GM19025 (cell line): ENCODE measurements around the gene BACH2.
"Not testable (repeated sequence)": the region's sequence is repeated elsewhere in the genome, so short reads cannot be mapped to it uniquely, and the experiment has no call there.

Experiments
- ATAC-seq: cut with Tn5 transposase; IDR thresholded peaks from one replicate; pipeline ENCODE4 v1.9.1; 2021; ENCODE audit warnings: mild to moderate bottlenecking, low read depth, moderate library complexity; ENCODE audit not compliant: unreplicated experiment

BACH2 gene

DNA sequence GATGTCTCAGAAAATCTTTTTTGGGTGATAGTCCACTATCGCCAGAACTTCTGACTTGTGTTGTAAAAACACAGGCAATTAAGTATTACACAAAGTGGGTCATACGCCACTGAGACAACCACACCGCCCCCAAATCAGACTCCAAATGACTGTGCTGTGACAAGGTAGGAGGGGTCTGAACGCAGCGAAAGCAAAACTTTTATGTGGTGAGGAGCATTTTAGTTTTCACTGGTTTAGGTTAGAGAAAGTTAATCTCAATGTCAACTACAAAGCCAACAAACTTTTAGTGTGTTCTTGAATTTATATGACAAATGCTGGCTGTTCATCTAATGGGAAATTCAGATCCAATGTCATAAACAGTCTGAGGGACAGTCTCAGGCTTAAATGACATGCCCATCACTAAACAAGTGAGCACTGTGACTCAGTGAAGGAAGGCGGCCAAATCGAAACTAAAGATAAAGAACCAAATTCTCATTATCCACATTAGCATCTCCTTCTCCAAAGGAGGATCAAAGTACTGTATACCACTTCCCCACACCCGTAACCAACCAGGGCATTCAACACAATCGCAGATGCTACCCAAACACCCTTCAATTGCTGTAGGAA is 215.7 kb downstream of the BACH2 start:
- ATAC-seq: peak; percentile 85

DNA sequence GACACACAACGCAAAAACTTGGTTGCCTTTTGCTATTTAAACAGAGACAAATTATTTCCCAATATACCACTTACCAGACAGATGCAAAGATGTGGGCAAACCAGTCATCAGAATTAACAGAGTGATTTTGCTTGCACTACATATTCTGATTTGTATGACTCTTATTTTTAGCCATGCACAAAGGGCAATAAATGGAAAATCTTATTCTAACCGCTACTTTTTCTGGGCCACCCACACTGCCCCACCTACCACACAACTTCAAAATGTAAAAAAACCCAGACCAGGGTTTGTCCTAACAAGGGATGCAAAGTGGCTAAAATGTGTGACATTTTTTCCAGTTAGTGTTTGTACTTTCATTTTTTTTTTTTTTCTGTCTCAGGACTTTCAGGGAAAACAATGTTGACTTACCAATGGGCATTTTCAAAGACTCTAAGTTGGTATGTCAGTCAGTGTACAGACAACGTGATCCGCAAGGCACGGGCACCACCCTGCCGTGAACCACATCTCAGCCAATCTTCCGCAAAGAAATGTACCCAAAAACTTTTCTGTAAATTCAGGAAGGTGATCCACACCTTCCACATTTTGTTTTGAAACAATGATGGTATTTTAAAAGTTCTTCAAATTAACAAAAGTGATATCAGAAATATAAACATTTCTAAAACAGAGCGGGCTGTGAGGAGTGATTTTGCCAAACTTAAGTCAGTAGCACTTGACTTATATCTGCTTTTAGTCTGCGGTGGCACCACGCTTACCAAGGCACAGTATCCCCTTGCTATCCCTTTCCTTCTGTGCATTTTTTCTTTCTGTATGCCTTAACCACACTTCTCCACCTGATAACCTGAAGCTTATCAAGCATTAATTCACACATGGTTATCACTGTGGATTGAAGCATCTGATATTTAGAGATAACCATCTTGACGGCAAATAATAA is 216.8 kb downstream of the BACH2 start:
- no peak for ATAC-seq

DNA sequence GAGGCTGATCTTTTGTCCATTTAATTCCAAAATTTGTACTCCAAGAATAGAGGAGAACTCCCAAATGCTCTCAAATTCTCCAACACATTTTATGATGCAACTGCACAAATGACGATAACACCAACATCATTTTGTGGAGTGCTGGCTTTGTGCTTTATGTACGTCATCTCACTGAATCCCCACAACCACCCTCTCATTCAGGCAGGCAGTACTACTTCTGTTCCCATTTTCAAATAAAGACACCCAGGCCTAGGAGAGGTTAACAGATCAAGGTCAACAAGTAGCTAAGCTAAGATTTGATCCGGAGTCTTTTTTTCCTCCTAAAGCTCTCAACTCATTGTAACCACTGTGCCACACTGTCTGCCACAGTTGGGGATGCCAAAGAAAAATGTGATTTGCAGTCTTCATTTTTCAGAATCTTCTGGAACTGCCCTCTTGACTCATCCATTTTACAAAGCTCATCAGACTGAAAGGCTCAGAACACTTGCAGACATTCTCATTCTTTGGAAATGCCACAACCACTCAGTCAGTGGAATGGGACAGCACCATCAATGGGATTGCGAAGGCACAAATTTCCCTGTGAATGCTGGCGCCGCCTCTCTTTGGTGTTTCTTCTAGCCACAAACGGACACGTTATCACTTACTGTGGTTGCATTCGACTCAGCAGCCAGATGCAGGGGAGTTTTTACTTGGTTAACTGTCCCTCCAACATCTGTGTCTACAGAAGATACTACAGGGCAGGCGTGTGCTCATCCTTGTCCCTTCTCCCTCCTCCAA is 217.9 kb downstream of the BACH2 start:
- no peak for ATAC-seq

DNA sequence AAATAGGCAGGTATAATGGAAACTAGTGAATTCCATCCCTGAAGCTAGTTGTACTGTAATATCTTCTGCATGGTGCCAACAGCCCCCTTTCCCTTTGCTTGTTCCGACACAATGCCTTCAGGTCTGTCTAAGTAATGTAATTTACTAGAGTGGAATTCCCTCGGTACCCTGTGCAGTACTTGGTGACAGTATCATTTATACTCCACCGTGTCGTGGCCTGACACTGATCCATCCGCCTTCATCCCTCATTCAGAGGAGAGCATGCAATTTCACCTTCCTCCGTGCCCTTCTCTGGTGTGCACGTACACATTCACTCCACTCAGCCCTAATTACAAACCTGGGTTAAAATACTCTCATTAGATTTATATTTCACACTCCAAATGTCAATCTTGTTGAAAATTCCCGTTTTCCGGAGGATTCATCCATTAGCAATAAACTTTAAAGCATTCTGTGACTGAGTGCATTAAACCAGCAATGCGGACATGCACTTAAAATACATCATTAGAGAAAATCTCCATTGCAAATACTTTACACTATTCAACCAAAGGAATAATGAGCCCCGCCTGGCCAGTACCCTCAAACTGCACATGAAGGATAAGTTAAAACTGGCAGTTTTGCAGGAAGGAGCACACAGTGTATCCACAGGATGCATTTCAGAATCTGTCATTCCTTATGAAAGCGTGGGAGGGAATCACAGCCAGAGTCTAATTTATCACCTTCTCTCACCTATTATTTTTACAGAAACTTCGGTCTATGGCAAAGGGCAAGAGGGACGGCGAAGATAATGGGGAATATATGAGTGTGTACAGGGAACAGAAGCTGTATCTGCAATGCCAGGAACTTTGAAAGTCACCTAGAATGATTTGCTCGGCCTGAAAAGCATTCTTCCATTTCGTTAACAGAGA is 219.9 kb downstream of the BACH2 start:
- no peak for ATAC-seq

DNA sequence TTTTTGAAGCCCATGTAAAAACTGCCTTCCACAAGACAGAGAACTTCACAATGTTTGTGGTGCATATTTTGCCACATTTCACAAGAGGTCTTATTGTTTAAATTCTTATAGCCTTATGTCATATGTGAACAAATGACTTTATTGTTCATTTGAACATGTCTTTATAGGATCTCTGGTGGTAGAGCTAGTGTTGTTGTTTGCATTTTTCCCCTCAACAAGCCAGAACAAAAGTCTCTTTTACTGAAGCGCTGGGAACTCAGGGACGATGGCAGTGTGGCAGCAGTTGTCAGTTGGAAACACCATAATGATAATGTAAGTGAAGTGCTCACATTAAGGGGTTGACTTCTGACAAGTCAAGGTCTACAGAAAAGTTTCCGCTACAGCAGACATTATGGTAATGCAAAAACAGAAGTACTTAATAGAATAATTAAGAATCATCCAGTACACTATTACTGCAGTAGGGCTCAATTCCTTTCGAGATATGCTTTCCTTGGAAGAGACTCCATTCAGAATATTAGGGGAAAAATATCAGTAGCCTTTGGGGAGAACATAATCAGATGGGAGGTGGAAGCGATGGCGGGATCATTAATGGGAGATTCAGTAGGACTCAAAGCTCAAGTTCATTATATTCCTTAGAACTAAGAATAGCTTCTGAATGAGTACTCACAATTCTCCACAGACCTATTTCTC is 222.3 kb downstream of the BACH2 start:
- no peak for ATAC-seq

DNA sequence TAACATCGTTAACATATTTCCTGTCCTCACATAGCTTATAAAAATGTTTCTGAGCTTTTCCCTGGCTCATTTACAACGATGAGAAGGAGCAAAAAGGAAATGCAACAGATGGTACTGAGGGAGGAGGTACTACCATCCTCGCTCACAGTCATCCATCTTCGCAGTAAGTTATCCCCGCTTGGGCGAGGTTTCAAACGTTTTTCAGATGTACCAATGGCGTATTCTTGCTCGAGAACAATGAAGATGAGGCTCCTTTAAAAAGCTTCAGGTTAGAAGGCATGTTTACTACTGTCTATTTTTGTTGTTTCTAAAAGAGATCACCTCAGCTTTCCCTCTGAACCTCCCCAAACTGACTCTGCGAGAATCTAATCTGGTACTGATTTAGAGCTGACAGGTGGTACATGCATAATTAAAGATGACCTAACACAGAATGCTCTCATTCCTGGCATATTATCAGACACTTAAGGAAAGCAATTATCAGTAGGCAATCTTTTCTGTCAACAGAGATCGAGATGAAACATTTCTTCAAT is 223.6 kb downstream of the BACH2 start:
- no peak for ATAC-seq

DNA sequence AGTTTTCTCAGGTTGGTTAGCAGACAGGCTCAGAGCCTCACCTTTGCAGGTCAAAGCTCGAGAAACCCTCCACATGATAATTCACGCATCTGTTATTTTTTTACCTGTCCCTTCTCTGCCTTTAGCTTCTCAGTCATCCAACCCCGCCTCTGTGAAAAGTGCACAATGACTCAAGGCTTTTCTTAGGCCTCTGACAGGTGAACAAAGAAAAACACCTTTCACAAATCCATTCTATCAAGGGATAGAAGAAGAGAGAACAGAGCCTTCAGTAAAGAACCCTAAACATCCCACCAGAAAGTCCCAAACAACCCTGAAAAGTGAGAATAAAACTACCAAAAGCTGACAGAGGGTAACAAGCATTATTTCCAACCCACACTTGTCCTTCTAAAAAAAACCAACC is 224.1 kb downstream of the BACH2 start:
- ATAC-seq: no peak

DNA sequence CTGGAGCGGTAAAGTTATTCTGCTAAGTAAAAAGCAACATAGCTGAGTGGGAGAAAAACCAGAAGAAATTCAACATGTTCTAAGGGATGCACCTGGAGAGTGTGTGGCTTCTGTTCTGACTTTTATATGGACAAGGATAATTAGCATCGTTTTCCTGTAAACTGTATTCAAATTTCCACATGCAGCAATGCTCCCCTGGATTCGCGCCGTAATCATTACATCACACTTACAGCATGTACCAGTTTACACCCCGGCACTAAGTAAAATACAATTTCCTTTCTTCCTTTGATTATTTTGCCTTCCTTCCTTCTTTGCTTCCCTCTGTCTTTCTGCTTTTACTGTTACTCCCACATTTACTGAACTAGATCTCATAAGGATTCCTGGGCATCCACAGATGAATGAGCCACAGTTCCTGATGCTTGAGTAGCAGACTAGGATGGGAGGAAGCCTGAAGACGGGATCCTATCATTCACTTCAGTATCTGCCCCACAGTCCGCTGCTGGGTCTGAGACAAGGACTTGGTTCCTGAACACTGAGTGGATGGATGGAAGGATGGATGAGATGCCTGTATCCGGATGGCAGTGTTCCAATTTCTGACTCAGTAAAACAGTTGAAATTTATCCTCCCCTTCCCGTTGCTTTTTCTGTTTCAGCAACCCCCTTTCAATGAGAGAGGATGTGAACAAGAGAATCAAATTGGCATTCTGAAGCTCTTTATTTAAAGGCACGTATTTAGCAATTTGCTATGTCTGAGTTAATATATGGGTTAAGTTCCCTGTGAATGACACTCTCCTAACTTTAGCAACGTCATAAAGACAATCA is 227.7 kb downstream of the BACH2 start:
- no peak for ATAC-seq

DNA sequence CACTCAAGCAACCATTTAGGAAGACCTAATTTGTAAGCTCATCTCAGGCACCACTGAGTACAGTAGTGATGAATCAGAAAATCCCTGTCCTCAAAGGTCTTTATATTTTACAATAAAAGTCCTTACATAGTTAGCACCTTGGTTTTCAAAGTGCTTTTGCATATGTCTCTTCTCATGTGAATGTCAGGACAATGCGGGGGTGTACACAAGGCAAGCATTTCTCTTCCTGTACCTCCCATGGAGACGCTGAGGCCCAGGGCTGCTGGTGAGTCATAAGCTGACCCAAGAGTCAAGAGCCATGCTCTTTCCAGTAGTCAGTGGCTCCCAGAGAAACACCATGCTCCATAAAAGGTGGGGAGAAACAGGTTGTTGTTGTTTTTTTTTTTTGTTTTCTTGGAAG is 228.4 kb downstream of the BACH2 start:
- ATAC-seq: no peak

DNA sequence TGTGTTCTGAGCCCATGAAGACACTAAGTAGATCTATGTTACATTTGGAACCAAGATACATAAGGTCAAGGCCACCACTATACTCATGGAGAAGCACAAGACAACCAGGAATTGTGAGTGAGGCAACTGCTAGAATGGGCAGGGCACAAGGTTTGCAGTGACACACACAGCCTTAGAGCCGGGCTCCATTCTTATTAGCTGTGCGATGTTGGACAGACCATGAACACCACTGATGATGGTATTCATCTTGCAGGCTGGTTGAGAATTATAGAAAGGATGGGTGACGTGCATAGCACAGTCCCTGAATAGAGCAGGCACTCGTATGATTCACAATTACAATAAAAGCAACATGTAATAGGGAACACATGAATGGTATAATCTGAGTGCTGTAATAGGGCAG is 229.9 kb downstream of the BACH2 start:
- ATAC-seq: no peak

DNA sequence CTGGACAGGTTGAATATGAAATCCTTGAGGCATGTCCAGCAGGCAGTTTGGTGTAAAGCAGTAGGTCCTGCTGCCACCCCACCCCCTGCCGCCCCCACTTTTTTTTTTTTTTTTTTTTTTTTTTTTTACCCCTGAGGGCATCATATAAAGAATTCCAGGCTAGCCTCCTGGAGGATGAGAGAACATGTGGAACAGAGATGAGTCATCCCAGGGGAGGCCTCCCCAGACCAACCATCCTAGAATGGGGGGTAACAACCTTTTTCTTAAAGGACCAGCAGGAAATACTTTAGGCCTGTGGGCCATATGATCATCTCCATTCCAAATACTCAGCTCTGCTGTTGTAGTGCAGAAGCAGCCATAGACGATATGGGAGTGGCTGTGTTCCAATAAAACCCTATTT is 231.5 kb downstream of the BACH2 start:
- ATAC-seq: no peak

DNA sequence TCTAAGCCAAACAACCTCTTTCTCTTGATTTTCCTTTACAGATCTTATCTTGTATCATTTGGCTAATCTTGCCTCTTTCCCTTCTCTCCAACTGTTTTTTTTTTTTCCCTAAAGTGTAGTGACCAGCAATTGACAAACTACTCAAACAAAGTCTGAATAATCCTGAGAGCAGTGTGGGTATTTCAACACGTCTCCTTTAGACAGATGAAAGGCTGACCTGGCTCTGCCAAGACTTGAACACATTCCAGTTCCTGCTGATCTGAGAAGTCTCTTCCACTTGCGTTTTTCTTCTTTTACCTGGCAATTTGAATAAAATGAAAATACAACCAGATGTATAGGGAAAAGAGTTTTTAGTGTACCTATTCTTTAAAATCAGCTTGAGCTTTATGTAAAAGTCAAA is 234.0 kb downstream of the BACH2 start:
- no peak for ATAC-seq

DNA sequence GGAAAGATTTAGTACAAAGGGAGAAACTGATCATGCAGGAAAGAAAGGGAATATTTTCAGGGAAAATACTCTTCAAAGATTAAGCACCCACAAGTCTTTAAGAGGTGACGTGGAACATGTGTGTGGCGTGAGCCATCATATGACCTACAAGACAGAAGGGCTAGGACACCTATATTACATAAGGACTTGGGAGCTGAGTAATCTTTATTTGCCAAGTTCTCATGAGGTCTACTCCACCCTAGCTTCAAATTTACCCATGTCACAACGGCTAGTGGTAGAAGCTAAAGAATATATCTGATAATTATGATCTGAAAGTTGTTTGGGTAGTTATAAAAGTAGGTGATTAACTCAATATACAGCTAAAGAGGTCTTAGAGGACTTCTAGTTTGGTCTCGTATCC is 234.6 kb downstream of the BACH2 start:
- no peak for ATAC-seq

DNA sequence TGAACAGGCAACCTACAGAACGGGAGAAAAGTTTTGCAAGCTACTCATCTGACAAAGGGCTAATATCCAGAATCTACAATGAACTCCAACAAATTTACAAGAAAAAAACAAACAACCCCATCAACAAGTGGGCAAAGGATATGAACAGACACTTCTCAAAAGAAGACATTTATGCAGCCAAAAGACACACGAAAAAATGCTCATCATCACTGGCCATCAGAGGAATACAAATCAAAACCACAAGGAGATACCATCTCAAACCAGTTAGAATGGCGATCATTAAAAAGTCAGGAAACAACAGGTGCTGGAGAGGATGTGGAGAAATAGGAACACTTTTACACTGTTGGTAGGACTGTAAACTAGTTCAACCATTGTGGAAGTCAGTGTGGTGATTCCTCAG is 237.5 kb downstream of the BACH2 start:
- not testable (repeated sequence) for ATAC-seq

DNA sequence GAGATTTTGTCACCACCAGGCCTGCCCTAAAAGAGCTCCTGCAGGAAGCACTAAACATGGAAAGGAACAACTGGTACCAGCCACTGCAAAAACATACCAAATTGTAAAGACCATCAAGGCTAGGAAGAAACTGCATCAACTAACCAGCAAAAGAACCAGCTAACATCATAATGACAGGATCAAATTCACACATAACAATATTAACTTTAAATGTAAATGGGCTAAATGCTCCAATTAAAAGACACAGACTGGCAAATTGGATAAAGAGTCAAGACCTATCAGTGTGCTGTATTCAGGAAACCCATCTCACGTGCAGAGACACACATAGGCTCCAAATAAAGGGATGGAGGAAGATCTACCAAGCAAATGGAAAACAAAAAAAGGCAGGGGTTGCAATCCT is 240.7 kb downstream of the BACH2 start:
- not testable (repeated sequence) for ATAC-seq

DNA sequence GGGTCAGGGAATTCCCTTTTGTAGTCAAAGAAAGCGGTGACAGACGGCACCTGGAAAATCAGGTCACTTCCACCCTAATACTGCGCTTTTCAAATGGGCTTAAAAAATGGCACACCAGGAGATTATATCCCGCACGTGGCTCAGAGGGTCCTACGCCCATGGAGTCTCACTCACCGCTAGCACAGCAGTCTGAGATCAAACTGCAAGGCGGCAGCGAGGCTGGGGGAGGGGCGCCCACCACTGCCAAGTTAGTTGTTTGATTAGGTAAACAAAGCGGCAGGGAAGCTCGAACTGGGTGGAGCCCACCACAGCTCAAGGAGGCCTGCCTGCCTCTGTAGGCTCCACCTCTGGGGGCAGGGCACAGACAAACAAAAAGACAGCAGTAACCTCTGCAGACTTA is 242.4 kb downstream of the BACH2 start:
- not testable (repeated sequence) for ATAC-seq

DNA sequence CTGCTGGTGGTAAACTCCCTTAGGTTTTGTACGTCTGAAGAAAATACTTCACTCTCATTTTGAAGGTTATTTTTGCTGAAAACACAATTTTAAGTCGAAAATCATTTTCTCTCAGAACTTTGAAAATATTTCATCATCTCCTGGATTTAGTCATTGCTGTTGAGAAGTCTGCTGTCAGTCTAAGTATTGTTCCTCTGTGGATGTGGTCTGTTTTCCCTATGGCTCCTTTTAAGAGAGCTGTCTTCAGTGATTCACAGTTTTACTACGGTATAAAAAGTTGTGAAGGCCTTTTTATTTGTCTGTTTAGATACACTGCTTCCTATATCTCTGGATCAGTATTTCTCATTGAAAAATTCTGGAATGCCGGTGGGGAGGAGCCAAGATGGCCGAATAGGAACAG is 243.0 kb downstream of the BACH2 start:
- no peak for ATAC-seq

DNA sequence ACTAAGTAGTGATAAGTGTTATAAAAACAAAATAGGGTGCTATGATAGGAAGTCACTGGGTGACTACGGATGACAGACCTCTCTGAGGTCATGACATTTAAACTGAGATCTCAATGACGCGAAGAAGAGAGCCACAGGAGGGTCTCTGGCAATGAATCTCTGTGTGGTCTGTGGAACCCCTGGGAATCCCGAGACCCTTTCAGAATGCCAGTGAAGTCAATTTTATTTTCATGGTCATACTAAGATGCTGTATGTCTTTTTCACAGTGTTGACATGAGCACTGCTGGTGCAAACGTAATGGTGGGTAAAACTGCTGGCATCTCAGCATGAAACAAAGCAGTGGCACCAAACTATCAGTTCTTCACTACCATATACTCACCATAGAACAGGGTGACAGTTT is 247.3 kb downstream of the BACH2 start:
- ATAC-seq: no peak
